Inferior parietal cortex (tissue), 1 donor: Measurements from ENCODE around the gene PRKRA.
"Not testable (repeated sequence)": the region's sequence is repeated elsewhere in the genome, so short reads cannot be mapped to it uniquely, and the experiment has no call there.

ENCODE experiments used
- DNase-seq: peaks from one replicate; pipeline ENCODE4 v3.0.0-alpha.2; 2016; ENCODE audit errors: extremely low spot score

PRKRA gene

DNA sequence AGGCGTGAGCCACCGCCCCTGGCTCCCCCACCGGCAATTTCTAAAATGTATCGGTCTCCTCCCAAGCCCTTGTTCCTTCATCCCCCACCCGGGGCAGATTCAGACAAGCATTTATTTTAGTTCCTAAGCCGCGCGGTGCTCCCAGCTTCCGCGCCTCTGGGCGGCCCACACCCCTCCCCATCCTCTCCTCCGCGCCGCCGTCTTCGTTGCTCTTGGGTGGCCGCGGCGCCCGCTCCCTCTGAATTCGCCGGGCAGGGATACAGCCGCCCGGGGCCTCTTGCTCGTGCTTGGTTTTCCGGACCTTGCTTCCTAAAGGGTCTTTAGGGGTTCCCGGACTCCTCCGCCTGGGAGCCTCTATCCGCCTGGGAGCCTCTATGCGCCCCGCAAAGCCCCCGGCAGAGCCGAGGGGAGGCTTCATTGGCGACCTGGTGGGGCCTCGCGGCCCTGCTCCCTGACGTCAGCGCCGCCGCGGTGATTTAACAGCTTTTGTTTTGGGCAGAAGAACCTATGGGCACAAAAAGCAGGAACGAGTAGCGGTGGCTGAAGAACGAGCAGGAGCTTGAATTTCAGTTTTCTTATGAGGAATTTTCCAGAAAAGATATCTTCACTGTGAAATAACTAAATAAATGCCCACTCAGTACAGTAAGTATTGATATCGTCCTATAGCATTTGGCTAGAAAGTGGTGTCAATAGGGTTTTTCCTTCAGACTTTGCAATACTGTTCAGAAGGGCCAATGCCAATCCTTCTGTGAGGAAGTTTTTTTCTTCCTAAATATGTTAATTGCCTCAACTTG lies 37.3 kb downstream of the PRKRA start:
- peak; percentile 69 for DNase-seq

DNA sequence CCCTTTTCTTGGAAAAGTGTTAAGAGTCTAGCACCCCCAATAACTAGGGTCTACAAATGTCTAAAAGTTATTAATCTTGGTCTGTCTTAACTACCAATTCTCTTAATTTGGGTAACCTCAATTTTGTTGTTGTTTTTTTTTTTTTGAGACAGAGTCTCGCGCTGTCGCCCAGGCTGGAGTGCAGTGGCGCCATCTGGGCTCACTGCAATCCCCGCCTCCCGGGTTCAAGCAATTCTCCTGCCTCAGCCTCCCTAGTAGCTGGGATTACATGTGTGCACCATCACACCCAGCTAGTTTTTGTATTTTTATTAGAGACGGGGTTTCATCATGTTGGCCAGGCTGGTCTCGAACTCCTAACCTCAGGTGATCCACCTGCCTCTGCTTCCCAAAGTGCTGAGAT lies 38.5 kb downstream of the PRKRA start:
- not testable (repeated sequence) for DNase-seq

DNA sequence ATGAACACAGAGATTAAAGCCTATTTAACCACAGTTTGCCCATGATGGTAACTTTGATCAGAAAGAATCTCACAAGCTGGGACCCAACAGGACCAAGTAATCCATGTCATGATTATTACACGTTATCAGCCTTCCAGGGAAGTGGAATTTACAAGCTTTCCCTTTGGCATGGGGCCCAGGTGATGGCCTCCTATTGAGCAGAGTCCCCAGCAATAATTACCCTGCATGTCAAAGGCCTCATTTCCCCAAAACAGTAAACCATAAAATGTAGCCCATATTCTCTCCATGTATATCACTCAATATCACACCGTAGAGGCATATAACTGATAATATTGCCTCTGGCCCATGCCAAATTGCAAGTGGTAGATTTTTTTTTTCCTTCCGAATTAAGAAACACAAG lies 38.9 kb downstream of the PRKRA start:
- DNase-seq = no peak

DNA sequence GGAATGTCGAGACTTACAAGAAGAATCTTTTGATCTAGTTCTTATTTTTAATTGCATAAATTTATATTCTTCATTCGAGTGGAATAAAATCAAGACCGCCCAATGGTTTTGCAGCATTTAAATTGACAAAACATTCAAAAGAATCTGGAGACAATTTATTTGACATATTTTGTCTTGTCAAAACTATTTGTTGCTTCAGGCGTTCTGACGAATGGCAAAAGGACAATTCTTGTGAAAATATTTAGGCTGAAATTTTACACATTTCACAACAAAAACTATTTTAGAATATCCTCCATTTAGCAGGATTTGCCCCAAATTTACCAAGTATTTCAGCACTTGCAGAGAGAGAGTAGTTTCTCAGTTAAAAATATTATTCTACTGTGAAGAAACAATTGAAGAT lies 41.7 kb downstream of the PRKRA start:
- no peak for DNase-seq

DNA sequence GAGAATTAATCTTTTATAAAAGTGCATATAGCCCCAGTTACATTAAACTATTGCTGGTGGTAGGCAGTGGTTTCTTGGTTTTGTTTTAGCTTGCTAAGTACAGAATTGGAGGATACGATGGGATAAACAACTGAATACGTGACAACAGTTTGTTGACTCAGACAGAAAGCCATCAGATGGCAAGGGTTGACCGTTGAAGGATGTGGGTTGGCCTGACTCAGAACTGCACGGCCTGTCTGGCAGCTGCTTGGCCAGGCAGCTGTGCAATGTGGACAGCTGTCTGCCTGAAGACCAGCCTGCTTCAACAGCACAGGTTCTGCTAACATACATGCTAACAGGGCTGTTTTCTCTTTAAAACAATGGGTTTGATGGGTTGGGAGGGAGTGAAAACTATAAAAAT lies 46.6 kb downstream of the PRKRA start:
- no peak for DNase-seq

DNA sequence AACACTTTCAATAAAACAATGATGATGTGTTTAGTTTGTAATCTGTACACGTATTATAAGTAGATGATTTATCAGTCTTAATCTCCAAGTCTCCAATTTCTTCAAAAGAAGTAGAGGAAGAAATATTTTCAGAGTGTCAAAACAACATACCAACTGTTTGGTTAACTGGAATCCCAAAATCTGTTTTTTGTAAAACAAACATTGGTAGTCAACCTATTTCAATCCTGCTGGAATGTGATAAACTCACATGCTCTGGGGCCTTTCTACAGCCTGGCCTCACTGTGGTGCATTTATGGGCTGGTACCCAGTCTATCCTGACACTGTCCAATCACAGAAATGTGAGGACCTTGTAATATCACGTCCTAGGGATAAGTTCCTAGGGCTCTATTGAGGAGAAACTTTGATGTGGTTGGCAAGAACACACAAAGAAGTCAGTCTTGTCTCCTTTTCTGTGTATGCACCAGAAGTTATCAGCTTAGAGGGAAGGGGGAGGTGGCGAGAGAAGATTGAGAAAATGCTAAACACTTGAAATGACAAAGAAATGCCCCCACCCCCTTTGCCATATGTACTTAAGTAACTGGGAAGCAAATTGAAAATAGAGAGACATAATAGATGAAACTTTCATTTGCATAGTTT lies 47.2 kb downstream of the PRKRA start:
- no peak for DNase-seq

DNA sequence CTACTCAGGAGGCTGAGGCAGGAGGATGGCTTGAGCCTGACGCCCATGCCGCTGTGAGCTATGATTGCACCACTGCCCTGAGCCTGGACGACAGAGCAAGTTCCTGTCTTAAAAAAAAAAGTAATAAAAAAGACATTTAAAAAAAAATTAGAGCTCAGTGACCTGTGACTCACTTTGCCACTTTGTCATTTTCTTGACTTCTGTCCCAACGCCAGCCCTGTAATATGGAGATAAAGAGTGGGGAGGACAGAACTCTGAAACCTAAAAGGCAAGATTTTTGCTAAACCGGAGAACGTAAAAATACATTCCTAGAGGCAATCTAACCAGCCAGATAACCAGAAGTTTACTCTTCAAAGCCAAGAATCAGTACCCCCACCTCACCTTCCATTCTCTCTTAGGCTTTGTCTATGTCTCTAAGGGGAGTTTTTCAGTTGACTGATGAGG lies 49.0 kb downstream of the PRKRA start:
- DNase-seq = no peak

DNA sequence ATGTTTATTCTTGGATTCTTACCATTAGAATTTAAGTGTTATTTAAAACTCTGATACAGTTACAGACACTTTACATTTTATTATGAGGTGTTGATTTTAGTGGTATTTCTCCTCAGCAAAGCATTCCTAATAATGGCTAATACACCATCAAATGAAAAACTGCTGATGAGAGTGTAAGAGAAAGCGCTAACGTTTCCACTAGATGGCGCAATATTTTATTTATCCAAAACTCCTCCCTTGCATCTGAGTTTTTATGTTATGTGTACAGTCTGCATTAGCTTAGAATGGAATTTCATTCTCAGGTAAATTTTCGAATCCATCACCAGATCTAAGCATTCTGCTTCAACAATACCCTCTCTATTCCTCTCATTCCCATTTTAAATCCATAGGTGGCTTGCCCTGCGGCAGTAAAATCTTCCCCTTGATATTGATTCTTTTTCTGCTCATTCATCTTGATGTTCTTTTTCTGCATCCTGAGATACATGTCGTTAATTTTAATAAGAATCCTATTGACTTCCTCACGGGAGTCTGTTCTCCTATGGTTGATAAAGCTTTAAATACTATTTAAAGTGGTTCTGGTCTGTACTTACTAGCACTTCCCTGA lies 53.9 kb downstream of the PRKRA start:
- DNase-seq = peak; percentile 84

DNA sequence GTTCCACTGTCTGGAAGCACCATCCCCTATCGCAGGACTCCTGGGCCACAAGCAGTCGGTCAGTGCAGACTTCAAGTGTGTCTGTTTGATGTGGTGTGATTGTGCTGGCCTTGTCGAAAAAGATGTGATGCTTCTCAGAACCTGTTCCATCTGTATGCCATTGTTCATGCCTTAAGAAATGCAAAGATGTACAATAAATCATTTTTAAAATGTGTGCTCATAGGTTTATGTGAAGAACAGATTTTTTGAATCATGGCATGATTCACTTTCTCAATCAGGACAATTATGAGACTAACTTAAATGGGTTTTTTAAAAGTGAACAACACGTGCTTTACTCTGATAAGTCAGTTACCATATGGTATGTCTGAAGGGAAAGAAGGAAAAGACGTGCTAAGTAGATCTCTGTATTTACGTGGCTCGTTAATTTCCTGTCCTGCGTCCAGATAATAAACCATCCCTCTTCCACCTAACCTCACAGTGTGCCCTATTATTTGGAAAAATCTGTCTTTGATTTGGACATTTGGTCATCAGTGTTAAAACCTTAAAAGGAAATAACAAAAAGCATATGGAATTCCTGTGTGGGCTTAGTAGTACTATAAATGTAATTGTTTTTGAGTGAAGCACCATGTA lies 54.9 kb downstream of the PRKRA start:
- no peak for DNase-seq

DNA sequence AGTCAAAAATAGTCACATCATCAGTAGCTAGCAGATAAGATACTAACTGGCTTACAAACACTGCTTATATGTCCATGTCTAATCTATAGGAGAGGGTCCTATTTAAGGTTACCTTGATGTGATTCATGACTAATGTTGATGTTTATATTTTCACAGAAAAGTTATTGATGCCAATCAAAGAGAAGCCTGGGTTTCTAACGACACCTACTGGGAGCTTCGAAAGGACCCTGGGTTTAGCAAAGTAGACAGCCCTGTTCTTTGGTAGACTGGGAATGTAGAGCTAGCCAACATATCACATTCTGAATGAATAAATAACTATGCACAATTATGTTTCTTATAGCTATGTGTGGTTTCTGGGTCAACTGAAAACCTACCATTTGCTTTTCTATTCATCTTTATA lies 55.7 kb downstream of the PRKRA start:
- no peak for DNase-seq

DNA sequence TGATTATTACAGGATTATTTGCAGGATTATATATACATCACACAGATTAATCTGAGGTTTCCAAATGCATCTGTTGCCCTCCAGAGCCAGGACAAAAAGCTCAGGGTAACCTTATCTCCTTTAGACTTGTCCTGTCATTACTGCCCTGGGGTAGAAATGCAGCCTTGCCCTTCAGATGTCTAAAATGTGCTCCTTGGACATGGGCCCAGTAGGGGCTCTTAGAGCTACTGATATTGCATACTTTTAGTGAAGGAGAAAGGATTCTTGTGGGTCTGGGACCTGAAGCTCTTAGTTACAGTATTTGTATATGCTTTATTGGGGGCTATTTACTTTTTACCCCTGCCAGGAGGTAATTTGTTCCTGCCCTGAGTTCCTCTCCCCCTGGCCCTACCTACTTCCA lies 56.1 kb downstream of the PRKRA start:
- DNase-seq = no peak

DNA sequence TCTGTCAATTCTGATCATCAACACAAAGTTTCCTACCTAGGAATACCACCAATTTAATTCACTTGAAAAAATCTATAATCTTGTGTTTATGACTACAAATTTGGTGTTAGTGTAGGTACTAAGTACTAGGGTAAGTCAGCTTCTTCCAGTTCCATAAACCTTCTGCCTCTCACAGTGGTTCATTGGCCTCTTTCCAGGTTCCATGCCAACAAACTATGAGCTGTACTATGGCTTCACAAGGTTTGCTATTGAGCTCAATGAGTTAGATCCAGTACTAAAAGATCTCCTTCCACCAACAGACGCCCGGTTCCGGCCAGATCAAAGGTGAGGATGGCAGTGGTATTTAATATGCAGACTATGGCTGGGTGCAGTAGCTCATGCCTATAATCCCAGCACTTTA lies 58.8 kb downstream of the PRKRA start:
- DNase-seq = no peak

DNA sequence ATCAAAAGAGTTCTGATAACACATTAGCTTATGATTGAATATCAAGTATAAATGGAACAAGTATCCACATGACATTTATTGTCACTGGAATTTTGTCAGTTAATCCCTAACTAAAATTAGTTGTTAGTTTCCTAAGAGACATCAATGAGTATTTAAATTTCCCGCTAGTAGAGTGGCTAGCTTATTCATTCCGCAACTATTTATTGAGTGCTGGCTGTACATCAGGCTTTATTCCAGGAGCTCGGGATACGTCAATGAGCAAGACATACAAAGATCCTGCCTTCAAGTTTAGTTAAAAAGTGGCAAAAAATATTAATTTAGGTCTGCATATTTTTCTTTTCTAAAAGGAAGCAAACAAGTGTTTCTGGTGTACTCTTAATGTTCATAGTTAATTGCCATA lies 59.3 kb downstream of the PRKRA start:
- DNase-seq = no peak

DNA sequence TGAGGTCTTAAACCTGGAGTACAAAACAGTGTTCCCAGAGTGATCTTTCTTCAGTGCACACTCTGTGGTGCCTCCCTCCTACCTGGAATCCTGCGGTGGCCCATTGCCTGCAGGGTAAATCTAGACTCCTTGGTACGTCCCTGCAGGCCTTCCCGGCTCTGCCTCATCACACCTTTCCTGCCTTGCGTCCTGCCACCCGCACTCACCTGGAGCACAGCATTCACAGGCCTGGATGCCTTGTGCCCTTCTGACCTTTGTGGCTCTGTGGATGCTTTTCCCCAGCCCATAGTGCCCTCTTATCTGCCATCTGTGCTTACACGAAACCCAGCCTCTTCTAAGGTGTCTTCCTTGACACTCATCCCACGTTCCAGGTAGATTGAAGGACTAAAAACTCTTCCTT lies 62.7 kb downstream of the PRKRA start:
- no peak for DNase-seq

DNA sequence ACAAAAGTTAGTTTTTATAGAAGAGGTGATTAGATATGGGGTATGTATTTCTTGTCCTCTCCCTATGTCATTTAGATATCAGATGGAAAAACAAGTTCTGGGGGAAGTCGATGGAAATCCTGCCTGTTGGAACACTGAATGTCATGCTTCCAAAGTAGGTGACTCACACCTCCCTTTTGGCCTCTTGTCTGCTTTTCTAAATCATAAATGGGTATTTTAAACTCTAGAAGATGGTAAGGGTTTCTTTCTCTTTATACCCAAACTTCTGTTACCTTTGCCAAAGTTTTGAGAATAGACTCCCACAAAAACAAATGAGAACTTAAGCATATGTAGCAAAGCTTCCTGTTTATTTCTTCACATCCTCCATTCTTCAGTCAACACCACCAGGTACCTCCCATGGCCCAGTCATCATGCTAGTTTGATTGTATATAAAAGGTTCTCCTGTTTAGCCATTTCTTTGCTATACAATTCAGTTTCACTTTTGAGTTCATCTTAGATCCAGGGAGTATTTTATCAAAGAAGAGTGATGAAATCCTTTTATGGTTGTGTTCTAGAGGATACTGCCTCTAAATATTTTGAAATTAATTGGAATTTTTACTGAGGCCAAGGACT lies 63.9 kb downstream of the PRKRA start:
- DNase-seq = no peak

DNA sequence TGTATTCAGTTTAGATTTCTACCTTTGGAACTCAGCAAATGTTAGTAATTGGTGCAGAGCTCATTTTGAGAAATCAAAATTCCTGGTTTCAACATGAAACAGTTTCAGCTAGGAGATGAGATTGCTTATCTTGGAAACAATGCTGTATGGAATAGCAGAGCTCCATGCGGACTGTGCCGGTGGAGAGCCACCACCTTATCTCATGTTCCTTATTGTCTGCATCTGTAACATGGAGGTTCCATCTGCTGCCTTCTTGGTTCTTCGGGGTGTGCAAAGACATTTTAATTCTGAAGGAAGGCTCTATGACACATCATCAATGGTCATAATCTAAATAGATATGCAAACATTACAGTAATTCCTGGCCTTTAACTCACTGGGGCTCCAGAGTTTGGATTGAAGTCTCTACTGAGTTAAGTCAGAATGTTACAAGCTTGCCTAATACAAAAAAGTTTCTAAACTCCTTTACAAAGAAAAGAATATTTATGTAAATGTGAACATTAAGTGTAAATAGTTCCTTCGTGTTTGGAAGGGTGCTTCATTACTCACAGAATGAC lies 65.3 kb downstream of the PRKRA start:
- no peak for DNase-seq

DNA sequence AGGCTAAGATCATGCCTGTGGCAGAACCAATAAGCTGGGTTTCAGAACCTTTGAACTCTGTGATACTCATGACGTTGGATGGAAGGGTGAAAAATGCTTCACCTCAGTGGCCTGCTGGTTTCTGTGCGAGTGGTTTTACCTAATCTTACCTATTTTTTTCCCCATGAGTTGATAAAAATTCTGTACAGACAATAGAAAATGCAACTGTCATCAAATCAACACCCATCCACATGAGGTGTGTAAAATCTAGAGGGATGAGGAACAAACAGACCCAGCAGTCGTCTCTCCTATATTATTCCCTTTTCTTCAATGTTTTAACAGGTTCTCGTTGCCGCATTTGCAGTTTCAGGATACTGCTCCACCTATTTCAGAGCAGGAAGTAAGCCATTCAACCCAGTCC lies 67.3 kb downstream of the PRKRA start:
- DNase-seq = no peak
